ENCODE data around the gene KCND3.

GRCh38 chr1:111738133-111738435, 251.4 kb downstream of the KCND3 start:
- TF ChIP-seq, protein P1, sequence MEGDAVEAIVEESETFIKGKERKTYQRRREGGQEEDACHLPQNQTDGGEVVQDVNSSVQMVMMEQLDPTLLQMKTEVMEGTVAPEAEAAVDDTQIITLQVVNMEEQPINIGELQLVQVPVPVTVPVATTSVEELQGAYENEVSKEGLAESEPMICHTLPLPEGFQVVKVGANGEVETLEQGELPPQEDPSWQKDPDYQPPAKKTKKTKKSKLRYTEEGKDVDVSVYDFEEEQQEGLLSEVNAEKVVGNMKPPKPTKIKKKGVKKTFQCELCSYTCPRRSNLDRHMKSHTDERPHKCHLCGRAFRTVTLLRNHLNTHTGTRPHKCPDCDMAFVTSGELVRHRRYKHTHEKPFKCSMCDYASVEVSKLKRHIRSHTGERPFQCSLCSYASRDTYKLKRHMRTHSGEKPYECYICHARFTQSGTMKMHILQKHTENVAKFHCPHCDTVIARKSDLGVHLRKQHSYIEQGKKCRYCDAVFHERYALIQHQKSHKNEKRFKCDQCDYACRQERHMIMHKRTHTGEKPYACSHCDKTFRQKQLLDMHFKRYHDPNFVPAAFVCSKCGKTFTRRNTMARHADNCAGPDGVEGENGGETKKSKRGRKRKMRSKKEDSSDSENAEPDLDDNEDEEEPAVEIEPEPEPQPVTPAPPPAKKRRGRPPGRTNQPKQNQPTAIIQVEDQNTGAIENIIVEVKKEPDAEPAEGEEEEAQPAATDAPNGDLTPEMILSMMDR (IDR thresholded peaks at IDR 0.05), result no peak
- TF ChIP-seq POLR2A (IDR thresholded peaks at IDR 0.05), result no peak
